Adrenal gland (tissue), 12 donors: ENCODE data around the gene CSAD. TPM values are rescaled to one million over a fixed set of nuclear protein-coding genes. Genes with fewer than 3 reads are reported as not detected.

Experiments
- DNase-seq, 7 donors: peaks; one replicate each; pipeline ENCODE4 v3.0.0-alpha.2; 2019 to 2020
- H3K27ac ChIP-seq, 5 donors: fragments of 200-600 bp; sonication (generic) in 4 of 5; 1 replicate in 3 of 5; 2 replicates in 2 of 5; pipeline versions ENCODE4 v1.5.1 to v1.8.0; 2016 to 2020; ENCODE audit warnings: mild to moderate bottlenecking in 1 of 5
- H3K27me3 ChIP-seq: fragments of 200-600 bp; 2 replicates; pipeline ENCODE4 v1.8.0; 2021
- H3K36me3 ChIP-seq, 2 donors: fragments of 200-600 bp; replicated peaks in 1 of 2; 1 replicate in 1 of 2; 2 replicates in 1 of 2; pipeline versions ENCODE4 v1.5.1 to v1.8.0; 2018 to 2022
- H3K4me1 ChIP-seq, 2 donors: fragments of 200-600 bp; replicated peaks in 1 of 2; 1 replicate in 1 of 2; 2 replicates in 1 of 2; pipeline versions ENCODE4 v1.5.1 to v1.8.0; 2018 to 2021
- H3K4me3 ChIP-seq, 4 donors: fragments of 200-600 bp; sonication (generic) in 3 of 4; one replicate each; pipeline ENCODE4 v1.5.1; 2016 to 2018
- H3K9me3 ChIP-seq, 3 donors: fragments of 200-600 bp; sonication (generic) in 1 of 3; replicated peaks in 1 of 3; 1 replicate in 2 of 3; 2 replicates in 1 of 3; pipeline versions ENCODE4 v1.5.1 to v1.8.0; 2016 to 2021
- POLR2A ChIP-seq, 2 donors: fragments of 450-650 bp; IDR thresholded peaks; one replicate each; pipeline ENCODE4 v1.6.1; 2017; ENCODE audit warnings: antibody characterized with exemption in 2 of 2, mild to moderate bottlenecking in 2 of 2, moderate library complexity in 1 of 2
- WGBS, 4 donors: extraction: QIAGEN DNeasy Blood & Tissue Kit in 2 of 4; methylation state at CpG; one replicate each; pipeline versions ENCODE4 v1.1.5 to v1.1.7; 2013 to 2017; 5-methylcytosine and 5-hydroxymethylcytosine counted together
- intact Hi-C, 2 donors: fragments of 100-400 bp; cut with DNase I; formaldehyde crosslinking; loops; one replicate each; pipeline versions ENCODE4 v1.14.1 to v1.15.0; 2022 to 2023
- polyA plus RNA-seq, 3 donors: library from polyadenylated mRNA; stranded (reverse); fragments of 200-250 nt in 2 of 3; fragments of 350-450 nt in 1 of 3; fragmentation: Illumina TruSeq in 1 of 3; extraction: RNeasy Lipid Tissue Mini Kit (QIAGEN cat#74804) in 1 of 3; gene quantifications; one replicate each; pipeline ENCODE4 v1.2.3, GENCODE V29; 2013 to 2014
- total RNA-seq, 9 donors: library from RNA; depleted of rRNA in 4 of 9; stranded (reverse); fragments of >200 nt in 4 of 9; fragments of 120-200 nt in 1 of 9; fragmentation: NEBNext Ultra II Directional in 1 of 9; extraction: Animal tissue kit (Norgen Biotek cat#: 25700) in 1 of 9; gene quantifications; one replicate each; pipeline versions ENCODE4 v1.1.0 to v1.2.4, GENCODE V29; 2013 to 2023
- TF ChIP-seq, protein P1 (sequence below), 6 experiments: fragments of 450-650 bp in 4 of 6; fragments of 200-600 bp in 2 of 6; sonication (generic) in 1 of 6; IDR thresholded peaks; 1 replicate in 5 of 6; 2 replicates in 1 of 6; pipeline versions ENCODE4 v1.5.1 to v1.8.0; 2016 to 2021; ENCODE audit warnings: antibody characterized with exemption in 6 of 6, mild to moderate bottlenecking in 2 of 6, moderate library complexity in 1 of 6
- donor health status: healthy with polysubstance abuse.
- donor health status: Bipolar disorder and iron deficiency.
- donor health status: DM: yes; HTN: yes; CAD: no.
- donor health status: DM: no; HTN: no; CAD: no.
- donor health status: DM: no; HTN: no; CAD: no.
- donor health status: DM: yes; HTN: yes; CAD: no.

Gene CSAD
- total and polyA plus RNA-seq, 12 donors, result 2.3 to 140 (median 20.6) TPM

DNA sequence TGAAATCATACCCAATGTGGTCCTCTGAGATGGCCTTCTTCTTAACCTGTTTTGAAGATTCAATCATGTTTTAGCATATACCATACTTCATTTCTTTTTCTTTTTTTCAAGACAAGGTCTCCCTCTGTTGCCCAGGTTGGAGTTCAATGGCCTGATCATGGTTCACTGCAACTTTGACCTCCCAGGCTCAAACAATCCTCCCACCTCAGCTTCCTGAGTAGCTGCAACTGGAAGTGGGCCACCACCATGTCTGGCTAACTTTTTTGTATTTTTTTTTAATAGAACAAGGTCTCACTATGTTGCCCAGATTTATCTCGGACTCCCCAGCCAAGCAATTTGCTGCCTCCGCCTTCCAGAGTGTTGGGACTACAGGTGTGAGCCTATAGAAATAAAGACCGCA is 47.0 kb downstream of the CSAD start:
- intact Hi-C loops, result no loop called here
- no peaks in the 10 kb centered on the region for H3K27me3 ChIP-seq
- no peaks in the 10 kb centered on the region for H3K36me3 ChIP-seq
- H3K4me3 ChIP-seq, result no peak overlapping the region
- no peaks in the 10 kb centered on the region for H3K9me3 ChIP-seq
- no peak for TF ChIP-seq POLR2A (IDR thresholded peaks at IDR 0.05)
- TF ChIP-seq, protein P1, sequence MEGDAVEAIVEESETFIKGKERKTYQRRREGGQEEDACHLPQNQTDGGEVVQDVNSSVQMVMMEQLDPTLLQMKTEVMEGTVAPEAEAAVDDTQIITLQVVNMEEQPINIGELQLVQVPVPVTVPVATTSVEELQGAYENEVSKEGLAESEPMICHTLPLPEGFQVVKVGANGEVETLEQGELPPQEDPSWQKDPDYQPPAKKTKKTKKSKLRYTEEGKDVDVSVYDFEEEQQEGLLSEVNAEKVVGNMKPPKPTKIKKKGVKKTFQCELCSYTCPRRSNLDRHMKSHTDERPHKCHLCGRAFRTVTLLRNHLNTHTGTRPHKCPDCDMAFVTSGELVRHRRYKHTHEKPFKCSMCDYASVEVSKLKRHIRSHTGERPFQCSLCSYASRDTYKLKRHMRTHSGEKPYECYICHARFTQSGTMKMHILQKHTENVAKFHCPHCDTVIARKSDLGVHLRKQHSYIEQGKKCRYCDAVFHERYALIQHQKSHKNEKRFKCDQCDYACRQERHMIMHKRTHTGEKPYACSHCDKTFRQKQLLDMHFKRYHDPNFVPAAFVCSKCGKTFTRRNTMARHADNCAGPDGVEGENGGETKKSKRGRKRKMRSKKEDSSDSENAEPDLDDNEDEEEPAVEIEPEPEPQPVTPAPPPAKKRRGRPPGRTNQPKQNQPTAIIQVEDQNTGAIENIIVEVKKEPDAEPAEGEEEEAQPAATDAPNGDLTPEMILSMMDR (IDR thresholded peaks at IDR 0.05), result no peak
- no peaks in the 10 kb centered on the region for H3K4me1 ChIP-seq
- 83 to 93% (median 91%) methylated on average over 3 of the region's 3 CpGs for WGBS, 4 donors
- no peak for DNase-seq
- no peak overlapping the region for H3K27ac ChIP-seq

DNA sequence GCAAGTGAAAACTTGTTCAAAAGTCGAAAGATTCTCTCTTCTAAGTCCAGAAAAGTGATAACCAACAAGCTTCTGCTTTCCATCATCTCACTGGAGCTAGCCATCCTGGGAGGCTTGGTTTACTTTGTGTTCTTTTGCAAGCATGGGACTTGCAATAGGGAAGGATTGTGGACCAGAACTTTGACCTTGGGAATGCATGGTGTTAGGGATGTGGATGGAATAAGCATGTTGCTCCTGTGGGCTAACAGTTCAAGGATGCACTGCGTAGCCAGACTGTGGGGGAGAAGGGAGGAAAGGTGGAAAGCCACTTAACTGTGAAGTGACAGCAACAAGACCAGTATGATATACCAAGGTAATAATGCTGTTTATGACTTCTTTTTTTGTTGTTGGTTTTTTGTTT is 48.9 kb downstream of the CSAD start:
- peak in 1 of 7 donors; percentile 0 for DNase-seq
- no peaks in the 10 kb centered on the region for H3K4me1 ChIP-seq
- H3K9me3 ChIP-seq, result no peaks in the 10 kb centered on the region
- no peak overlapping the region for H3K4me3 ChIP-seq
- TF ChIP-seq, protein P1 (IDR thresholded peaks at IDR 0.05), result no peak
- TF ChIP-seq POLR2A (IDR thresholded peaks at IDR 0.05), result no peak
- no peak overlapping the region for H3K27ac ChIP-seq
- H3K27me3 ChIP-seq, result no peaks in the 10 kb centered on the region
- intact Hi-C loops, result no loop called here
- no peaks in the 10 kb centered on the region for H3K36me3 ChIP-seq
- 79 to 88% (median 85%) methylated on average over 2 of the region's 2 CpGs for WGBS, 4 donors

DNA sequence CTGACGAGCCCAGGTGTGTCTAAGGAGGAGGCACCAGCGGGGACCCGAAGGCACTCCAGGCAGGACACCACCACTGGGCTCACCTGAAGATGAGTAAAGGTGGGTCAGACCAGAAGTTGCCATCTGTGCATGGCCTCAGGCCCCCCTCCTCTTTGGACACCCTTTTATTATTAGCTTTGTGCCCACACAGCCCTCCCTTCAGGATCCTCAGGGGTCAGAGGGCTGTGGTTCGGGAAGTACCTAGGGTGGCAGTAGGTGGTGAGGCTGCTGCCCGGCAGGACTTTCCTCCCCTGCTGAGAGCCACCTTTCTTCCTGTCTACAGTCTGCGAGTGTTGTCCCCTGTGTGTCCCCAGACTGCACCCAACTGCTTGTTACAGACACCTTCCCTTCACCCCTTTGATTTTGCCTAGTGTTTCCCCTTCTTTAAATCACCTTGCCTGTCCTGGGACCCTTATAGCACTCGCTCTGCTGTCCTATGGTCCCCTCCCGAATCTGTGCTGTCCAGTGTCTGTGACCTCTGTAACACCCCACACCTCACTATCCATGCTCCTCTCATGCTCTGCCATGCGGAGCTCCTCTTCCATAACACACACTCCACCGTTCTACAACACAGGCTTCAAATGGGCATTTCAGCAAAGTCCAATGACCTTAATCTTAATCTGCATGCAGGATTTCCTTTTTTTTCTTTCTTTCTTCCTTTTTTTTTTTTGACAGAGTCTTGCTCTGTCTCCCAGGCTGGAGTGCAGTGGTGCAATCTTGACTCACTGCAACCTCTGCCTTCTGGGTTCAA is 51.8 kb downstream of the CSAD start:
- intact Hi-C loops, result no loop called here
- WGBS, 4 donors, result 76 to 80% (median 78%) methylated on average over 10 of the region's 10 CpGs
- Histone ChIP-seq H3K4me3 (no peak overlapping the region), H3K36me3 (no peaks in the 10 kb centered on the region), H3K27me3 (no peaks in the 10 kb centered on the region), H3K4me1 (no peaks in the 10 kb centered on the region), H3K9me3 (no peaks in the 10 kb centered on the region), H3K27ac (no peak overlapping the region)
- no peak for DNase-seq
- TF ChIP-seq POLR2A (IDR thresholded peaks at IDR 0.05), result no peak
- TF ChIP-seq, protein P1 (IDR thresholded peaks at IDR 0.05), result no peak

DNA sequence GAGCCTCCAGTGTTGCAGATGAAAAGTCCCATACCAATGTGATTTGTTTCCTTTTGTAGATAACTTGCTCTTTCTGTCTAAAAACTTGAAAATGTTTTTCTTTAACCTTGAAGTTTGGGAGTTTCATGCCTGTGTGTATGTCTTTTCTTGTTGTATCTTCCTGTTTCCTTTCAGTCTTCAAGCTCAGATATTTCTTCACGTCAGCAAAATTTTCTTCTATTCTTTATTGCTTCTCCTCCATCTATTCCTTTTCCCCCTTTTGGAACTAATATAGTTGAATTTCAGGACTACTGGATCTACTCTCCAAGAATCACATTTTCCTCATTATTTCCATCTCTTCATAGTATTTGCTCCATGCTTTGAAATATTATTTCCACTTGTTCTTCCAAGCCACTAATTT is 53.6 kb downstream of the CSAD start:
- H3K4me1 ChIP-seq, result no peaks in the 10 kb centered on the region
- no peaks in the 10 kb centered on the region for H3K36me3 ChIP-seq
- TF ChIP-seq, protein P1 (IDR thresholded peaks at IDR 0.05), result no peak
- no peak for TF ChIP-seq POLR2A (IDR thresholded peaks at IDR 0.05)
- no peaks in the 10 kb centered on the region for H3K27me3 ChIP-seq
- WGBS, 4 donors, result 60 to 76% (median 69%) methylated on average over 1 of the region's 1 CpG
- H3K9me3 ChIP-seq, result no peaks in the 10 kb centered on the region
- no peak overlapping the region for H3K27ac ChIP-seq
- intact Hi-C loops, result no loop called here
- H3K4me3 ChIP-seq, result no peak overlapping the region
- no peak for DNase-seq
